Activated CD8-positive, alpha-beta memory T cell treated with anti-CD3 and anti-CD28 coated beads, Interleukin-2, amount 50 U/mL, for 48 hours (primary cell): ENCODE data around the gene GAS6.

ENCODE experiments used
- DNase-seq: peaks from one replicate; pipeline ENCODE4 v3.0.0-alpha.2; 2020

The GAS6 gene

DNA sequence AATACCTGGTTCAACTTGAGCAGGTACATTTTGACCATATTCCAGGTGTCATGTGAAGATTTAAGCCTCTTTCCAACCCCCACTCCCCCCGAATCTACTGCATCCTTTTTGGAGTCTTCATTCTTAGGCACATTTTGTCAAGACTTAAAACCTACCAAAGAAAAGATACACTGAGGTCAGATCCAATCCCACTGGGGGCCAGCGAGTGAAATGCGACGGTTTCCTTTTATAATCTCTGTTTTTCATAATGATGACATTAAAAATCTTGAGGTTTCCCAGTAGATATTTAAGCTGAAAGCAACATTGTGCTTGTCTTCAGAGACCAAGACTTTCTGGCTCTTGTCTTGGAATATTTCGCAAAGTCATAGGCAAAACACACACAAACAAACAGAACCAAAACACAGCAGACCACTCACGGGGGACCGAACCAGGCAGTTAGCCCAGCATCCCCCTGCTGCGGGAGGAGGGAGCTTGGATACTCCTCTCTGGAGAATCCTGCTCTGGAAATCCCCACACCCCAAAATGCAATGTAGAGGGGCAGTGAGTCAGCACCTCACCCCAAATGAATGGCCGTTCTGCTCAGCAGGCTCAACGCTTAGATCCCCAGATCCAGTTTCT, 506 bp upstream of the GAS6 start:
- DNase-seq = peak; percentile 43

DNA sequence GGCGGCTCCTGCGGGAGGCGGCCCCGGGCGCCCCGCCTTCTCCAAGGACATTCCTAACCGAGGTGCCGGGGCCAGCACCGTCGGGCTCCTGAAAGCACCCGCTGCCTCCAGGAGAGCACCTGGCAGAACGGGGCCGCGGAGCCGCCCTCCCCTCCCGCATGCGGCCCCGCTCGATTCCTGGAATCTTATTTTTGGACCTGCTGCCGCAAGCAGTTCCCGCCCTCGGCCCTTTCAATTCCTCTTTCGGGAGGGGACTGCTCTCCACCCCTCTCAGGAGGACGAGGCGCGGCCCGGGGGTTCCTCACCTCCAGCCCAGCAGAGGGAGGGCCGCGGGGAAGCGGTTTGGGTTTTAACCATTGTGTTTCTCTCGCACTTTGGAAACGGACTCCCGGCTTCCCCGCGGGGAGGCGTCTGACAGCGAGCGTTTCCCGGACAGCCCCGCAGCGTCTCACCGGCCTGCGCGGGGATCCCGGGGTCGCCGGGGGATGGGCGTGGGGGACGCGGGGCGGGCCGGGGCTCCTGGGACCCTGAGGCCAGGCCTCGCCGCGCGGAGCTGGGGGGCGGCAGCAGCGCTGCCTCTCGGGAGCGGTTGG, 849 bp downstream of the GAS6 start:
- DNase-seq = peak; percentile 63

DNA sequence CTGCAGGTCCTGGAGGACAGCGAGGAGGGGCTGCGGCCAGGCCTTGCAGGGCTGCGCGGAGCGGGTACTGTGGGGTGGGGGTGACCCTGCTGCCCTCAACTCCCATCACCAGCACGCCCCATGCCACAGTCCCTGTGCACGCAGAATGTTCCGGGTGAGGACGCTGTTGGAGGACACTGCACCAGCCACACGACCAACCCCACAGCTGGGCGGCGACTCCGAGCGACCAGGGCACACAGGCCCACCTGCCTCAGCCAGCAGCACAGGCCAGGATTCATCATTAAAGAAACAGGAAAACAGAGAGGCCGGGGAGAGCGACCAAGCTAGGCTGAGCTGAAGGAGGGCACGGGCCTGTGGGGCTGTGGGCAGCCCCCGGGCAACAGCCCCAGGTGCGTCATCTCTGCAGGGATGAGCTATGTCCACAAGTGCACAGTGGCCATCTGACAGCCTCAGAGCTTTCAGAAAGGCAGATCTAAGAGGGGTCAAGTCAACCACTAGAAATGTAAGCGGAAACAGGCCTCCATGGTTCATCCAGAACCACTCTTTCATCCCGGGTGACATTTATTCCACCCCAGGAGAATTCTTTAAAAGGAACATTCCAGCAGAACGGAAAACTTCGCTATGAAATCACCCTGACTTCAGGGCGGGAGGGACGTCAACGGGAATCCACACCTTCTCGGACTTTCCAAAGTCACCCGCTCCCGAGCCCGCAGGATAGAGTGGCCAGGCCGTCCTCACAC, 1.5 kb downstream of the GAS6 start:
- peak; percentile 44 for DNase-seq

DNA sequence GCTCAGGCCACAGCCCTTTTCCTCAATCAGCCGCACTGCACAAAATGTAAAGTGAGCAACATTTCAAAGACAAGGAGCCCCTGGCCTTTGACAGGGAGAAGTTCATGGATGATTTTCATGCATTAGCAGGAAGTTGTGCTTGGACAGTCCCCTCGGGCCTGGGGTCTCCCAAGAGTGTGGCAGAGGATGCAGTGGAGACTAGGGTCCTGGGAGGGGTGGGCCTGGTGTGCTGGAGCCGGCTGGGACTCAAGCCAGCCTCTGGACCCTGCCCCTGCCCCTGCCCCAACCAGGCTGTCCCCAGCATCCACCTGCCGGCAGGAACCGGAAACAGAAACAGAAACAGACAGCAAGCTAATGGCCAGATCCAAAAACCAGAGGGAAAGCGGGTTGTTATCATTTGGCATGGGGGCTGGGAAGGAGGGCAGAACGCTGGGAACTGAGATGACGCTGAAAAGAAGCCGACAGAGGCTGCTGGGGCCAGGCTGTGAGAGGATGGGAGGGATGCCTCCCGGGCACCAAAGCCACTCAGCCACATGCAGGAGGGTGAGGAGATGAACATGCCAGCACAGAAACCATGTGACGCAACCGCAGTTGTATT, 2.3 kb downstream of the GAS6 start:
- peak; percentile 35 for DNase-seq

DNA sequence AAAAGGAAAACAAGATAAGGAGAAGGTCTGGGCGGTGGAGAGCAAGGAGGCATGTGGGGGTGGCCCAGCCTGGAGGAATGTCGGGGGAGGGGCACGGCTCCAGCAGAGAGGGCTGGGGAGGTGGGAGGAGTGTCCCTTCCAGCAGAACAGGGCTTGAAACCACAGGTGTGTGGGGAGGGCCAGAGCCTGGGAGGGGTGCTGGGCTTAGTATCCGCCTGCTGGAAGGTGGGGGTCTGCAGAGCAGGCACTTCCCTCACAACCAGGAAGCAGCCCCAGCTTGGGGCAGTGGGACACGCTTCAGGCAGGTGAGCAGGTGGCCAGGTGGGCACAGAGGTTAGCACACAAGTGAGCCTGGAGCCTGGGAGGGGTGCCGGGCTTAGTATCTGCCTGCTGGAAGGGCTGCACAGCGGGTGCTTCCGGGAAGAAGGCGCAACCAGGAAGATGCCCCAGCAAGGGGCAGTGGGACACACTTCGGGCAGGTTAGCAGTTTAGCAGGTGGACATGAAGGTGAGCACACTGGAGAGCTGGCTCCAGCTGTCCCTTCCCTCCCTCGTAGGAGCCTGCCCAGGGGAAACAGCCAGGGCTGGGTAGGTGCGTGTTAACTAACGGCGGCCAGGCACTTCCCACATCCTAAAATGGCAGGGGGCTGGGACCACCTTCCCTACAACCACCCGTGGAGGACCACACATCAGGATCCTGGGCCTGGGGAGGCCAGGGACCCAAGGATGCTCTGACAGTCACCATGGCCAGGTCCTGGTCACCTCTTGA, 3.0 kb downstream of the GAS6 start:
- peak; percentile 43 for DNase-seq

DNA sequence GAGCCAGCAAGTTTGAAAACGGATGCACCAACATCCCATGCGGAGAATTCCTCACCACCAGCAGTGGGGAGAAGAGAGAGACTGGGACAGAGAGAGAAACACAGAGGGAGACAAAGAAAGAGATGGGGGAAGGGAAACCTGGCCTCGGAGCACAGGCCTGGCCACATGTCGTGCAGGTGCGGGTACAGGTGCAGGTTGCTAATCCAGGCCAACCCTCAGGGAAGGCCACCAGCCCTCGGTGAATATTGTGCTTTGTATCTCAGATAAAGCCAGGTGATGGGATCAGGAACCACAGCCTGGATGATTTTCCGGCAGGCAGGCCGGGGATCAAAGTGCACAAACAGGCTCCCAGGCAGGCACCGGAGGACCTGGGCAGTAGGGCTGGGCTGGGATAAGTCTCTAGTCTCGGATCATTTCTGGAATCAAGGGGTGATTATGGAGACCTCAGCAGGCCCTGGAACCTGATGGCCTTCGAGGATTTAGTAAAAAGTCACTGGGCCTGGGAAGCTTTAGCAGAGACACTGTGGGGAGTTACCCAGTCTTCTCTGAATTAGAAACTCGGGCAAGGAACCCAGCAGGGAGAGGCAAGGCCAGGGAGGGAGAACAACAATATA, 3.7 kb downstream of the GAS6 start:
- peak; percentile 13 for DNase-seq

DNA sequence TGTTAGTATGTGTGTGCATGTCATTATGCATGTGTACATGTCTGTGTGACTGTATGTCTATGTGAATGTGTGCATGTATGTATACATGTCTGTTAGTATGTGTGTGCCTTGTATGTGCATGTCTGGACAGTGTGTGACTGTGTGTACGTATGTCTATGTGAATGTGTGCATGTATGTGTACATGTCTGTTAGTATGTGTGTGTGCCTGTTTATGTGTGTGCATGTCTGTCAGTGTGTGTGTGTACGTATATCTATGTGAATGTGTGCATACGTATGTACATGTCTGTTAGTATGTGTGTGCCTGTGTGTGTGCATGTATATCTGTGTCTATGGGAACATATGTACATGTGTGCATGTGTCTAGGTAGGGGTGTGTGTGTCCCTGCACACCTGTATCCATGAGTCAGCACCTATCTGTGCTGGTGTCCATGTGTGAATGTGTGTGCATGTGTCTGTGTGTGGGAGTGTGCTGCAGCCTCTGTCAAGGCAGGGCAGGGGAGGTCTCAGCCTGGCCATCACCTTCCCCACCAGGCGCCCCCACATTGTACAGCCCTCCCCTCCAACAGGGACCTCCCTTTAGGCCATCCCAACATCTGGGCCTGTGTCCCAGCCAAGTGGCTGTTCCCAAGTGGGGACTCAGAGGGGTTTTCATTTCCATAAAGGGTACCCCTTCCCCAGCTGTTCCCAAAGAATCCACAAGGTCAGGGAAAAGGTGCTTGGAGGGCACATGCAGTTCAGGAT, 4.4 kb downstream of the GAS6 start:
- peak; percentile 25 for DNase-seq

DNA sequence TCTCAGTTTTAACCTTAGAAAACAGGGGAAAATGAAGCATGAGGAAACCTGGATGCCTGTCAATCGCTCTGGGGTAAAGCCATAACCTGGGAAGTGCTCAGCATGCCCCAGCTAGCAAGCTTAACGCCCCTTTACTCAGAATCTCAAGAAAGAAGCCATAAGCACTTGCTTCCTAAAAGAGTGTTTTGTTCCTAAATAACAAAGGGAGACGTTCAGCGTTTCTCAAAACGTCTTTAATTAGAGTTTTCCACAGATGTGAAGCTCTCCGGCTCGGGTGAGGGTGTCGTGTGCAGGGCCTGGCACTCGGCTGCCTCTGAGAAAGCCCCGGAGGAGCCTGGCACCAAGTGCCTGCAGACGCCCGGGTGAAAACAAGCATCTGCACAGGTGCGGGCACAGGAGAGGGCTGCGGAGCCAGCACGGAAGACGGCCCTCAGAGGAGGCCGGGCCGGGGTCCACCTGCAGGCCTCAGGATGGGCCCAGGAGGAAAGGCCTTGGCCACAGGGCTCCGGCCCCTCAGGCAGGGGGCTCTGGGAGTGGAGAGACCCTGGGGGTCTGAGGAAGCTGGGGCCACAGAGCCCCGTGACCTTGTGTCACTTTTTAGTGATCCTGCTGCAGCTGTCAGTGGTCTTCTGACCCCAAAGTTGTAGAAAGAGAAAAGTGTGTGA, 6.2 kb downstream of the GAS6 start:
- no peak for DNase-seq

DNA sequence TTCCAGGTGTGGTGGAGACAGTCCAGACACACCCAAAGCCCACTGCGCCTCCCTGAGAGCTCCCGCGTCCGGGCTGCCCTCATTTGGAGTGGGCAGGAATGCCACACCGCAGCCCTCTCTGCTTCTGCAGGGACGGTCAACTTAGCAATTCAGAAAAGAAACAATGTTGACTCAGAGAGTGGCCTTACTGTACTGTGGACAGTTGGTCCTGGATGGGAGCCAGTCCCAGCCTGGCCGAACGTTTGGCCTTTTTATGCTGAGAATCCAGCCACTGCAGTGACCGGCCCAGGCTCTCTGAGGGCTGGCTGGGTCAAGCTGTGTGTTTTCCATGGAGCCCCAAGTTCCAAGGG, 7.2 kb downstream of the GAS6 start:
- DNase-seq = no peak

DNA sequence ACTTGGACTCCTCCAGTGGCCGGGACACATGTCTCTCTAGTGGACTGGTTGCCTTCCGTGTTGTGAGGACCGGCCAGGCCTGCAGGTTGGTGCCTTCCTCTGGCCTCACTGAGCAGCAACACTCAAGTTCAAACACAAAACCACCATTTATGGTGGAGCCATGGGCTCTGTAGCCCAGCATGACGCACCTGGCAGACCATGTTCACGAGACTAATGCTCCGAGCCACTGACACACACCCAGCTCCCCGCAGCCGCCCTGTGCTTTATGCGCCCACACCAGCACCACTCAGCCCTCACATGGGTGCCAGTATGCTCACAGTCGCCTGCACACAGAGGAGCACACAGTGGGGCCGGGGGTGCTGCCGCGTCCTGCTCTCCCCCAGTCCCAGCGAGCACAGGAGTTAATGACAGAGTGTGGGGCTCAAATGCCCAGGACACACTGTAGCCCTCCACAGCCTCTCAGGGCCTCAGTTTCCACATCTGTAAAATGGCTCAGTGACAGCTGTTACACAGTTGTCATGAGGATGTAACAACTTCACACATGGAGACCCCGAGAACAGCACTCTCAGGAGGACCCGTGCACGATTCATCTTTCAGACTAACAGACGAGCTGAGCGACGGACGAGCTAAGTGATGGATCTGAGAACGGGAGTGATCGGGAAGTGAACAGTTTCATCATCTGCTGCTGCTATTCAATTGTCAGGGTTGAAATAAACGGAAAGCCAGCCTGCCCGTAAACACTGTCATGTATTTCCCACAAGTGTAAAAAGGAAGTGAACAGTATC, 7.8 kb downstream of the GAS6 start:
- peak; percentile 35 for DNase-seq

DNA sequence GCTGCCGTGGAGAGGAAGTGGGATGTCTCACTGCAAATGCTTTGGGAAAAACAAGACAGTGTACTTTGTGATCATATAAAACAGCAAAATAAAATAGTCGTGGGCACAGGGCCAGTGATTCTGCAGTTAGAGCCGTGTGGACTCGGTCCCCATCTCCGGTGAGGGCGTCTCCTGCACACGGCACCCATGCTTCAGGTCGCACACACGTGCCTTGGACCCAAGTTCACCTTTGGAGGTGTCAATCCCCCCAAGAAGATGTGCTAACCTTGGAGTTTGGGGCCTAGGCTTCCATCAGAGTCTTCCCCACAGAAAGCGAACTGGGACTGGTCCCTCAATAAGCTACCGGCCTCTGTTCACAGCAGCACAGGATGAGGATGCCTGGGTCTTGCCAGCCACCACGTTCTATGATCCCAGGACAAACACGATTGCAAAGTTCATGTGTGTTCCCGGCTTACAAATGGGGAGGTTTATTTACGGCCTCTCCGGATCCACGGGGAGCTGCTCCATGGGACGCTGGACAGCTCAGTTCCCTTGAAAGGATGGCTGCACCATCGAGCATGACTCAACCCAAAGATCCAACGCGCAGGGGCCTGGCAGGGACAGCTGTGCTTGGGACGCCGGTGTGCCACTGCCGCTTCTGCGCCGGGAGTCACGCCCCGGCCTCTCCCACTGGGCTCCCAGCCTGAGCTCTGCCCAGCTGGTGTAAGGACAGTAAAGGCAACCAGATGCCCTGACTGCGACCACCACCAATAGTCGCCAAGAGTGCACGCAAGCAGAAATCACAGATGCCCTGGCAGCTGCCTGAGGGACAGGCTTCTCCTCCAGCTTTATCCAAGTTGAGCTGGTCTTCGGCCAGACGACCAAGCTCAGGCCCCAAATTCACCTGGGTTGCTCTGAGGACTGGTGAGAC, 8.6 kb downstream of the GAS6 start:
- DNase-seq = peak; percentile 47

DNA sequence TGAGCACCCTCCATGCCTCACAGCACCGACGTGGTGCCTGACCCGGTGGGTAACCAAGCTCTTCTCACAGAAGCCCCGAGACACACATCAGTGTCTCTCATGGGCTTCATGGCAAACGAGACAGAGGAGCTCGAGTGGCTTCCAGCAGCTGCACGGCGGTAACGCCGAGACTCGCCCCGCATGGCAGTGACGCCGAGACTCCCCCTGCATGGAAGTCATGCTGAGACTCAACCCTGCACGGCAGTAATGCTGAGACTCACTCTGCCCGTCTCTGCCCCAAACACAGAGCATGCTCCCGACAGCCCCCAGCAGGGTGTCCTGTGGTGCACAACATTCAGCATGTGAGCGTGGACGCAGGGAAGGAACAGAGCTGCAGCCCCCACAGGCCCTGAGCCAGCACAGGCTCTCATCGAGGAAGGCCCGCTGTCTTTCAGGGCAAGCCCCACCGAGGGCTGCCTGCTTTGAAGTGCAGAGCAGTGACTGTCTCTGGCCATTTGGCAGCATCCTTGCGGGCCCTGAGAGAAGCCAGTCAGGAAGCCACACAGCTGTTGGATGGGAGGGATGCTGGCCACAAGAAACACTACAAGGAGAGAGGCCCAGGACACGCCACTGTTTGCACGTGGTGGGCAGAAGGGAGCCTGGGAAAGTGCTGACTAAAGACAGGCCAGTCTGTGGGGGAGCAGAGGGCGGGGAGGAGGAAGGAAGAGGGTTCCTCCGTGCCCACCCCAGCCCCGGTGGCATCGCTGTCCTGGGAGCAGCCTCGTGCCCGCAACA, 9.5 kb downstream of the GAS6 start:
- DNase-seq = peak; percentile 52

DNA sequence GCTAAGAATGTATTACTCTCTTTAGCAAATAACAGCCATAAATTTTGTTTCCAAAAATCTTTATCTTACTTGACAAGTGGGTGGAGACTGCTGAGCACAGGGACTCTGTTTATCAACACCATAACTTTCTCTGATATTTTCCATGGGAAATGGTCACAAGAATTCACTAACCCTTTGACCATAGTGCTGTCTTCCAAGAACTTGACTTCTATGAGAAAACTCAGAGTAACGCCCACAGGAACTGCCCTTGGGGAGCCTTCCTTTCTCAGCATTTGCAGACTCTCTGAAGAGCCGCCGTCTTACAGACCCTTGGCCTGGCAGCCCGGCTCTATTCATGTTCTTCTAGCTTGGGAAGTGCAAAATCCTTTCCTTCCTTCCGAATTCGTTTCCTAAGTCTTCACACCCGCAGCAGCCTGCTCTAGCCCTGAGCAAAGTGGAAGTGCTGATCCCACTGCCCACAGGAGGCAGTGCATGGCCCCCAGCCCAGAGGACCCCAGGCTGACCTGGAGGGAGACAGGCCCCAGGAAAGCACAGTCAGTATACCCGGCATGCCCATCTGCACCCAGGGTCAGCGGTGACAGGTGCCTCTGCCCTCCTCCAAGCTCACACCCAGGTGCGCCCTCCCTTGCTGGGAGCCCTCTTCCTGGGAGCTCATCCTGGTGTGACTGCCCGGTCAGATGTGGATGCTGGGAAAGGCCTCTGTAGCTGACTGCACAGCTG, 10.2 kb downstream of the GAS6 start:
- DNase-seq = no peak

DNA sequence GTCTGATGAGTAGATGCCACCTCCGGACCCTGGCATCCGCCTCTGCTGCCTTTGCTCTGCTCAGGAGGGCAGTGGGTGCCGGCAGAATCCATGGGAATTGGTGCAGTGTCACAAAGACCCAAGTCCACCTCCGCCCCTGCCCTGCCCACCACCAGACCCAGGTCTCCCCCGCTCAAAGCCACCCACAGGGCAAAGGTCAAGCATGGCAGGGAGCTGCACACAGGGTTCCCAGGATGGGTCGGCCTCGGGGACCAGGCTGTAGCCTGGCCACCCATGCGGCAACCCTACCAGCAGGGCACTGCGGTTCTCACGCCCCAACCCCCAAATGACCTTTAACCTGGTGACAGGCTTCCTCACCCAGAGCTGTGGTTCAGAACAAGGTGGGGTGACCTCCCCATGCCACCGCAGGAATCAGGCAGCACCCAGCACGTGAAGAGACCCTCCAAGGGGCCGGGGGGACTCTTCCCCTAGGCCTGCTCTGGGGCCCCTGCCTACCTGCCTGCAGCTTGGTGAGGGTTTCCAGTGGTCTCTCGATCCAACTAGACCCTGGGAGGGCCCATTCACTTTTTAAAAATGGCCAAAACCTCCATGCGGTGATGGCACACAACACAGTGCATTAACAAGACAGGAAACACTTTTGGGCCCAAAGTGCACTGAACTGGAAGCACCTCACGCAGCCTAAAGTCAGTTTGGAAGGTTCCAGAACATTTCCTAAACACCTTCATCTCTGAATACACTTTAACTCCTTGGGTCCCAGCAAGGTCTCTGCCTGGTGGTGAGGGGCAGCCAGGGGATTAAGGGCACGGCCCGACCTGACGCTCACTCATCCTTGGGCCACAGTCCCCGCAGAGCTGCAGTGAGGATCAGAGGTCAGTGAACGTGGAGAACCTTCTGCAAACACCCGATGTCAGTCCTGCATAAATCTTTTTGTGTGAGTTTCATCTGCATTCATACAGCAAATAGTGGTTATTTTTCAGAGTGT, 11.0 kb downstream of the GAS6 start:
- DNase-seq = peak; percentile 35

DNA sequence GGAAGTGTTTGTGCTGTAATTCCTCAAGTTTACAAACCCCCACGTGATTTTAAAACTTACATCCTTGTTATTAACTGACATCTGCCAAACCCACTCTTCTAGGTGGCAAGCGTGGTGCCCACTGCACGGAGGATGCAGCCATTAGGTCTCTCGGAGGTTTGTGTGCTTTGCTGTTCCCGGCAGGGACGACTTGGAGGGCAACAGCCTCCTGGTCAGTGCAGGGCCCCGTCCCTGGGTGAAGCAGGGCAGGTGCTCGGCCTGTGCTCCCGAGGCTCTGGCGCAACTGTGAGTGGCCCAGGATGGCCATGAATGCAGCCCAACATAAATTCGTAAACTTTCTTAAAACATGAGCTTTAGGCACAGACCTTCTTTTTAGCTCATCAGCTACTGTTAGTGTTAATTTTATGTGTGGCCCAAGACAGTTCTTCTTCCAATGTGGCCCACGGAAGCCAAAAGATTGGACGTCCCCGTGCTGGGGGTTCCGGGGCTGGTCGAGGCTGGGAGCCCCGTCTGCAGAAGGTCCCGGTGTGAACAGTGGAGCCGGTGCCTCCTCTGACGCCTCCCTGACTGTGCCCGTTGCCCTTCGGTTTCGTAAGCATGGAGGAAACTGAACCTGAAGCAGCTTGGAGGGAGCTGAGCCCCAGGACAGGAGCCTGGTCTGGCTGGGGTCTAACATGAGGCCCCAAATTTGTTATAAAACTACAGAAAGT, 11.9 kb downstream of the GAS6 start:
- DNase-seq = peak; percentile 35

DNA sequence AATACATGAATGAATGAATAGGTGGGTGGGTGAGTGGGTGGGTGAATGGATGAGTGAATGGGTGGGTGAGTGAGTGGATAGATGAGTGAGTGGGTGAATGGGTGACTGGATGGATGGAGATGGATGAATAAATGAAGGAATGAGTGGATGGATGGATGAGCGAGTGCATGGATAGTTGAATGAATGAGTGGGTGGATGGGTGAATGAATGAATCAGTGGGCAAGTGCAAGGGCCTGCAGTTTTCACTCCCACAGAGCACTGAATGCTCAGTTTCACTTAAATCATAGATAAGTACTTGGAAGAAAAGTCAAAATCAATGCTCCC, 12.4 kb downstream of the GAS6 start:
- peak; percentile 20 for DNase-seq
